ENCODE measurements around the gene GPR55.
A peak's percentile ranks its signal among the peaks of the same experiment; 100 is the strongest.
"Not testable (repeated sequence)": the region's sequence is repeated elsewhere in the genome, so short reads cannot be mapped to it uniquely, and the experiment has no call there.

Gene GPR55, protein sequence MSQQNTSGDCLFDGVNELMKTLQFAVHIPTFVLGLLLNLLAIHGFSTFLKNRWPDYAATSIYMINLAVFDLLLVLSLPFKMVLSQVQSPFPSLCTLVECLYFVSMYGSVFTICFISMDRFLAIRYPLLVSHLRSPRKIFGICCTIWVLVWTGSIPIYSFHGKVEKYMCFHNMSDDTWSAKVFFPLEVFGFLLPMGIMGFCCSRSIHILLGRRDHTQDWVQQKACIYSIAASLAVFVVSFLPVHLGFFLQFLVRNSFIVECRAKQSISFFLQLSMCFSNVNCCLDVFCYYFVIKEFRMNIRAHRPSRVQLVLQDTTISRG

DNA sequence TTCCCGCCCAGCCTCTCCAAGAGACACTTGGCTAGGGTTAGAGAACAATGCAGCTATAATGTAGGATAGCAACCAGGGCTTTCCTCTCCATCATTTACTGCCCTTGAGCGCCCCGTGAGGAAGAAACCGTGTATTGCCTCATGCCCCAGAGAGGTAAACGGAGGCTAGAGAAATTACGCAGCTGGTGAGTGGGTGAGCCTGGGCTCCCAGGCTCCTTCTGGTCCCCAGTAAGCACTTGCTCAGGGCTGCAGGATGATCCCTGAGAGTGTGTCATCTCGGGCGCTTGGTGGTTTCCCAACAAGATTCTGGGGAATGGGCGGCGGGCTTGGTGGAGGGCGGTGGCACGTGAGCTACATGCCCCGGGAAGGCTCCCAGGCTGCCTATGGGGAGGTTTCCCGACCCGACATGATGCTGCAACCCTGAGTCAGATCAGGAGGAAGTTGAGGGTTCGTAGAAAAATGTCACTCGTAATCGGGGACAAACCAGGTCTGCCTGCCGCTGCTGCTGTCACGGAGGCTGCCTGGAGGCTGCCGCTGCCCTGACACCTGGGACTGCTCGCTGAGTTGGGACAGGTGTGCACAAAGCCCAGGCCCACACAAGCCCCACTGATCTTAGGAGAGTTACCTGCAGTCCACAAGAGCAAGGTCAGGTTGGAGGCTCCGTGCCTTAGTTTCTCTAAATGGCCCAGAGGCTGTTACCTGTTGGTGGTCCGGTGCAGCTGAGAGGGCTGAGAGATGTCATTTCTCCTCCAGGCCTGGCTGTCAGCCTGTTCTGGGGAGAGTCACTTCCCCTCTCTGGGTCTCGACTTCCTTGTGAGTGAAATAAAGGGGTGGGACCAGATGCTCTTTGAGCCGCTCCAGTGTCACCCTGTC is at the start of gene GPR55:
TSS of gene GPR55 (minus strand) at position 773 of the 872 bp plus-strand sequence. CDS start 14,280 bp downstream, outside the sequence.
- TF ChIP-seq, protein P1, sequence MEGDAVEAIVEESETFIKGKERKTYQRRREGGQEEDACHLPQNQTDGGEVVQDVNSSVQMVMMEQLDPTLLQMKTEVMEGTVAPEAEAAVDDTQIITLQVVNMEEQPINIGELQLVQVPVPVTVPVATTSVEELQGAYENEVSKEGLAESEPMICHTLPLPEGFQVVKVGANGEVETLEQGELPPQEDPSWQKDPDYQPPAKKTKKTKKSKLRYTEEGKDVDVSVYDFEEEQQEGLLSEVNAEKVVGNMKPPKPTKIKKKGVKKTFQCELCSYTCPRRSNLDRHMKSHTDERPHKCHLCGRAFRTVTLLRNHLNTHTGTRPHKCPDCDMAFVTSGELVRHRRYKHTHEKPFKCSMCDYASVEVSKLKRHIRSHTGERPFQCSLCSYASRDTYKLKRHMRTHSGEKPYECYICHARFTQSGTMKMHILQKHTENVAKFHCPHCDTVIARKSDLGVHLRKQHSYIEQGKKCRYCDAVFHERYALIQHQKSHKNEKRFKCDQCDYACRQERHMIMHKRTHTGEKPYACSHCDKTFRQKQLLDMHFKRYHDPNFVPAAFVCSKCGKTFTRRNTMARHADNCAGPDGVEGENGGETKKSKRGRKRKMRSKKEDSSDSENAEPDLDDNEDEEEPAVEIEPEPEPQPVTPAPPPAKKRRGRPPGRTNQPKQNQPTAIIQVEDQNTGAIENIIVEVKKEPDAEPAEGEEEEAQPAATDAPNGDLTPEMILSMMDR (IDR thresholded peaks at IDR 0.05): peak; percentile 71
- TF ChIP-seq ZFX (IDR thresholded peaks at IDR 0.05; ENCODE audit: borderline replicate concordance): no peak
- H3K27ac ChIP-seq: no peak within 1 kb of the TSS

DNA sequence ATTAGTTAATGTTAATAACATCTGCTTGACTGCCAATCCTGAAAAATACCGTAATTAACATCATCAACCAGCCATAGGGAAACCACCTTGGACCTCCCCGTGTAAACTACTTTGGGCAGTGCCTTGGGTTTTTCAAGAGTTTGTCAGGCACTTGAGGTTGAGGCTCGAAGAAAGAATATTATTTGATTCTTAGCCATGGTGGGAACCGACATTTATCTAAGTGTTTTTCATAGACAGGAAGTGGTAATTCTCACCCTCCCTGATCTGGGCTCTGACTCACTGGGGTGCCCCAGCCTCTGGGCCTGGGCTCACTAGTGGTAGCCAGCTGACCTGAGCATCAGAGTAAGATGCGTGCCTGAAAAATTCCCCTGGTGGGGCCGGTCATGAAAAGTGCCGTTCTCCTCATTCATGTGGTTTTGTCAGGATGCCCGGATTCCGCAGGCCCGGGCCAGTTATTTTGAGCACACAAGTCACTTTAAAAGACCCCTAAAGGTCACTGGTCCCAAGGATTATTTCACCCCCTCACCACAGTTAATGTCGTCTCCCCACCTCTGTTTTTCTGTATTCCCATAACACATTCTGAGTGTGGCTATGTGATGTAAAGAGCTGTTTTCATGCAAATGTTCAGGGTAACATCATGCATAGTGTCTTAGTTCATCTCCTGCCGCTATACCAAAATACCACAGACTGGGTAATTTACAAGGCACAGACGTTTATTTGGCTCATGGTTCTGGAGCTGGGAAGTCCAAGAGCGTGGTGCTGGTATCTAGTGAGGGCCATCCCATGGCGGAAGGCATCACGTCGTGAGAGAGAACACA is 49.3 kb upstream of the GPR55 start:
- no peak for TF ChIP-seq ZFX (IDR thresholded peaks at IDR 0.05; ENCODE audit: borderline replicate concordance)
- TF ChIP-seq, protein P1 (IDR thresholded peaks at IDR 0.05): no peak
- no peak overlapping the region for H3K27ac ChIP-seq

DNA sequence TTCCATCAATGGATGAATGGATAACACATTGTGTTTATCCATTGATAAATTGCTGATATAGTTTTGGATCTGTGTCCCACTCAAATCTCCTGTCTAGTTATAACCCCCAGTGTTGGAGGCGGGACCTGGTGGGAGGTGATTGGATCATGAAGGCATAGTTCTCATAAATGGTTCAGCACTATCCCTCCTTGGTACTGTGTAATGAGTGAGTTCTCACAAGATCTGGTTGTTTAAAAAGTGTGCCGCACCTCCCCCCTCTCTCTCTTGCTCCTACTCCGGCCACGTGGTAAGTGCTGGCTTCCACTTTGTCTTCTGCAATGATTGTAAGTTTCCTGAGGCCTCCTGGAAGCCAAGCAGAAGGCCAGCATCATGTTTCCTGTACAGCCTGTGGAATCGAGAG is 47.0 kb upstream of the GPR55 start:
- TF ChIP-seq, protein P1 (IDR thresholded peaks at IDR 0.05): no peak
- no peak for TF ChIP-seq ZFX (IDR thresholded peaks at IDR 0.05; ENCODE audit: borderline replicate concordance)
- no peak overlapping the region for H3K27ac ChIP-seq

DNA sequence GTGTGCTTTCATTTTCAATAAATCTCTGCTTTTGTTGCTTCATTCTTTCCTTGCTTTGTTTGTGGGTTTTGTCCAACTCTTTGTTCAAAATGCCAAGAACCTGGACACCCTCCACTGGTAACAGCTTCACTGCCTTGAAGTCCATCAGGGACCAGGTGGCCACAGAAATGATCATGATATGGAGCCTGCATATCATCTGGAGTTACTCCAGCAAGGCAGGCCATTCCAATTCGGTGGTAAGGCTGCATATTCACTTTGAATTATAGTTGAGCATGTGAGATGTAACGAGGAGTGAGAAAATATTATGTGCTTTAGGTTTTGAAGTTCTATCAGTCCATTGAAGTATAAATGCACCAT is 44.6 kb upstream of the GPR55 start:
- no peak overlapping the region for H3K27ac ChIP-seq
- TF ChIP-seq ZFX (IDR thresholded peaks at IDR 0.05; ENCODE audit: borderline replicate concordance): no peak
- TF ChIP-seq, protein P1 (IDR thresholded peaks at IDR 0.05): no peak

DNA sequence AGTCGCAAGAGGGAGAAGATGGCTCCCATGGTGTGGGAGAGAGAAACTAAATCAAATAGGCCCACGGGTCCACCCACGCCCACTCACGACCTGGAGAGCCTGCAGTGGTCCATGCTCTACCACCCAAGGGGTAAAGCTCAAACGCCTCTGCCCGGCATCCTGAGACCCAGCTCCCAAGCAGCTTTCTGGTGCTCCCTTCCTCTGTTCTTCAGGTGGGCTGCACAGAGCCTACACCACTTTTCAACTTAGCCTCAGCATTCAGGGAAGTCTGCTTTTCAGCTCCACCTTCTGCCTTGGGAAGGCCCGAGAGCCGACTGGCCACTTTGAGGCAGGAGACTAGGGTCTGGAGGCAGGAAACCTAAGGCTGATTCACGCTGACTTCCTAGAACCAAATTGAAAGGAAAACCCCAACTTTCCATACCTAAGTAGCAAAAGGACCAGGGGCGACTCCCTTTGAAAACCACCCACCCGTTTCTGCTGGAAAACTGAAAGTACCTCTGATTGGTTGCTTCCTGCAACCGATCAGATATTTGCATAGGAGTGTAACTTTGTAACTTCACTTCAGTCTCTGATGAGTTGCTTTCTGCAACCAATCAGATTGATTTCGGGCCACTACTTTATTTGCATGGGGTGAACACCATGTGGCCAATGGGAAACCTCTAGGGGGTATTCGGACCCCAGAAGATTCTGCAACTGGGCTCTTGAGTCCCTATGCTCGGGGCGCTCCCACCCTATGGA is 44.0 kb upstream of the GPR55 start:
- TF ChIP-seq ZFX (IDR thresholded peaks at IDR 0.05; ENCODE audit: borderline replicate concordance): no peak
- TF ChIP-seq, protein P1 (IDR thresholded peaks at IDR 0.05): no peak
- no peak overlapping the region for H3K27ac ChIP-seq

DNA sequence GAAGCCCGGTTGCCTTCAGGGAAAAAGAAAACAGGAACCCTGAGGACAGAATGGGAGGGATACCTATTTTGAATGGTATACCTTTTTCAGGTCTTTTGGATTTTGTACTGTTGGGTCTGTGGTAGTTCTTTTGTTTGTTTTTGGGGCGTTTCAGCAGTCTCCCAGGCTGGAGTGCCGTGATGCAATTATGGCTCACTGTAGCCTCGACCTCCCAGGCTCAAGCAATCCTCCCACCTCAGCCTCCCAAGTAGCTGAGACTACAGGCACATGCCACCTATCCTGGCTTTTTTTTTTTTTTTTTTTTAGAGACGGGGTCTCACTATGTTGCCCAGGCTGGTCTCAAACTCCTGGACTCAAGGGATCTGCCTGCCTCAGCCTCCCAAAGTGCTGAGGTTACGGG is 43.3 kb upstream of the GPR55 start:
- H3K27ac ChIP-seq: not testable (repeated sequence)

DNA sequence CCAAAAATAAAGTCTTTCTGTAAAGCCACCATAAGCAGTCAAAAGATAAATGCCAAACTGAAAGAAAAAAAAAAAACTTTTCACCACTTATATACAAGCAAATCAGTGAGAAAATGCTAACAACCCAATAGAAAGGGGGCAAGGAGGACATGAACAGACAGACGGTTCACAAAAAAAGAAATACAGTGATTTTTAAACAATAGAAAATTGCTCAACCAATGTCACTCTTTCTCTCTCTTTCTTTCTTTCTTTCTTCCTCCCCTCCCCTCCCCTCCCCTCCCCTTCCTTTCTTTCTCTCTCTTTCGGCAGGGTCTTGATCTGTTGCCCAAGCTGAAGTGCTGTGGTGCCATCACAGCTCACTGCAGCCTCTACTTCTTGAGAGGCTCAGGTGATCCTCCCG is 42.1 kb upstream of the GPR55 start:
- TF ChIP-seq ZFX (IDR thresholded peaks at IDR 0.05; ENCODE audit: borderline replicate concordance): no peak
- TF ChIP-seq, protein P1 (IDR thresholded peaks at IDR 0.05): no peak
- H3K27ac ChIP-seq: no peak overlapping the region

Measured in 22Rv1 (cell line).